GM12801 (cell line): ENCODE results near the gene REEP3.

Experiments used
- TF ChIP-seq, protein P1 (sequence below): IDR thresholded peaks from one replicate; pipeline ENCODE4 v1.5.1; 2011; ENCODE audit warnings: control low read depth; ENCODE audit not compliant: insufficient read length; ENCODE audit errors: extremely low read depth

Gene REEP3

DNA sequence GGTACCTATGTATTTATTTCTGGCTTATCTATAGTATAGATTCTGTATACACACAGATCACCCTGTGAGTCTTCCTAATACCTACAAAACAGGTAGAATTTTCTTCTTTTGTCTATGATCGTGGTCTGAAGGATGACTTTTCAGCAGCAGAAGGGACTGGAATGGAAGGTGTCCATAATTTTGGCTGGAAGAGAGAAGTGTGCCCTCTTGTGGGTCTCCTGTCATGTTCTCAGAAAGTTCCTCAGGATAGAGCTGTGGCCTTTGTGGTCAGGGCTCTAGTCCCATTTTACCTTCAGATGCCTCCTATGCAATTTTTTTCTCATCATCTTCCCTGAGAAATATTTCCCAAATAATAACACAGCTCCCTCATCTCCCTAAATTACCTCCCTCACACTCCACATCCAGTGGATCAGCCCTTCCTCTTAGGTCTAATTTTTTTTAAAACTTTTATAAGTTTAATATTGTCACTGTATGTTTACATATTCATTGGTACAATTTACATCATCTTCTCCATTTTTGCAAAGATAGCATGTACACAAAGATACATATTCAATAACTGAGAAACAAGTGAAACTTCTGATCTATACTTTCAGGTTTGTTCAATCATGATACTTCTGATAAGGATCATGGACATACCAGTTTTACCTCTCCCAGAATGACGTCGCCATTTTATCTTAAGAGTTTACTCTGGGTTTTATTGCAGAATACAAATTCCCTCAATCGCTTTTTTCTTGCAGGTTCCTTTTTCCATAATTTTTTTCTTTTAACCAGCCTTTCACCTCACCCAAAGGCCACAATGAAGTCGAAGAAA lies 112.7 kb downstream of the REEP3 start:
- TF ChIP-seq, protein P1, sequence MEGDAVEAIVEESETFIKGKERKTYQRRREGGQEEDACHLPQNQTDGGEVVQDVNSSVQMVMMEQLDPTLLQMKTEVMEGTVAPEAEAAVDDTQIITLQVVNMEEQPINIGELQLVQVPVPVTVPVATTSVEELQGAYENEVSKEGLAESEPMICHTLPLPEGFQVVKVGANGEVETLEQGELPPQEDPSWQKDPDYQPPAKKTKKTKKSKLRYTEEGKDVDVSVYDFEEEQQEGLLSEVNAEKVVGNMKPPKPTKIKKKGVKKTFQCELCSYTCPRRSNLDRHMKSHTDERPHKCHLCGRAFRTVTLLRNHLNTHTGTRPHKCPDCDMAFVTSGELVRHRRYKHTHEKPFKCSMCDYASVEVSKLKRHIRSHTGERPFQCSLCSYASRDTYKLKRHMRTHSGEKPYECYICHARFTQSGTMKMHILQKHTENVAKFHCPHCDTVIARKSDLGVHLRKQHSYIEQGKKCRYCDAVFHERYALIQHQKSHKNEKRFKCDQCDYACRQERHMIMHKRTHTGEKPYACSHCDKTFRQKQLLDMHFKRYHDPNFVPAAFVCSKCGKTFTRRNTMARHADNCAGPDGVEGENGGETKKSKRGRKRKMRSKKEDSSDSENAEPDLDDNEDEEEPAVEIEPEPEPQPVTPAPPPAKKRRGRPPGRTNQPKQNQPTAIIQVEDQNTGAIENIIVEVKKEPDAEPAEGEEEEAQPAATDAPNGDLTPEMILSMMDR = no peak

DNA sequence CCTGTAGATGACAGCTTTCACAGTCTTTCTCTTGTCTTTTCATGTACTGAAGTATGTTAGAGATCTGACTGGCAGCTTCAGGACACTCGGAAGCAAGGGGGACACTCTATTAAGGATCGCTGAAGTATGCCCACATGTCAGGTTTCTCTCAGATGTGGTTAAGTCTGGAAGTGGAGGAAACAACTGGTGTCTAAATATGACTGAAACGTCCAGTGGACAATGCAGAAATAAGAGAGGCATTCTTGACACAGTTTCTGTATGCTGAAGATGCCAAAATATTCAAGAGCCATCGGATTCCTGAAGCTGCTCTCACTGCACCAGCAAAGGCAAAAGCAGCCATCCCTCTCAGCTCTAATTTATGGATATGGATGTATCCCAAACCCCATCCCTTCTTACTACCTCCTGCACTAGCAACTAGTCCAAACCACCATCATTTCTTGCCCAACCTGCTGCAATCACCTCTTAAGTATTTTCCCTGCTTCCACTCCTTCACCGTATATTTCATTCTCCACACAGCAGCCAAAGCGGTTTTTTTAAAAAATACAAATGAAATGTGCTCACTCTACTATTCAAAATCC lies 113.4 kb downstream of the REEP3 start:
- TF ChIP-seq, protein P1 = no peak

DNA sequence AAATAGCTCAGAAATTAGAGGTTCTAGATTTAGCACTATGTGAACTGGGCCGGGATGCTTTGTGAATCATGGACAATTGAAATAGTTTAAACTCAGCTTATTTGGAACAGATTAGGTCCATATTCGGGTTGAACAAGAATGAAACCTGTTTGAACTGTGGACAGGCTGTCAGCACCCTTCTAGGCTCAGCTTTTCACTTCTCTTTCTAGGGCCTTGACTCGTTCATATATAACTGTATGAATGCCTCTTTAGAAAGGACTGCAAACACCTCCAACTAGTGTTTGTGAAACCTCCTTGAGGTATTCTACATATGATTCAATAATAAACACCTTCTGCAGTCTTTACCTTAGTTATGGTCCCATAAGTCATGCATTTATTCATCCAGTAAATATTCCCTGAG lies 115.6 kb downstream of the REEP3 start:
- TF ChIP-seq, protein P1 = no peak

DNA sequence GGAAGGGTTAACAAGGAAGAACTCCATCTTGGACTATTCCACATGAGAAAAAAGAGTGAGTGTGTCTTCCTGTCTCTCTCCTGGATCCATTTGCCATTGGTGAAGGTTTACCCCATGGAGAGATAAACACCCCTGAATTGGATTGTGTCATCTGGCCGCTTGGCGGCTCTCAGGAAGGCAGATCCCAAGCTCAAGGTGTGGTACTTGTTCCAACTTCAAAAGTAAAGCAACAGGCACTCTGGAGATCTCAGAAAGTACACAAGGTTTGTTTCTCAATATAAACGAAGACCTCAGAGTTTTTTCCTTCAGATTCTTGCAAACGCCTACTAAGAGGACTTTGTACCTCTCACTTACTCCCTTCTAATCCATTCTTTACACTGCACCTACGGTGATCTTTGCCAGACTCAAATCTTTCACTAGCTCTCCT lies 116.7 kb downstream of the REEP3 start:
- TF ChIP-seq, protein P1 = no peak

DNA sequence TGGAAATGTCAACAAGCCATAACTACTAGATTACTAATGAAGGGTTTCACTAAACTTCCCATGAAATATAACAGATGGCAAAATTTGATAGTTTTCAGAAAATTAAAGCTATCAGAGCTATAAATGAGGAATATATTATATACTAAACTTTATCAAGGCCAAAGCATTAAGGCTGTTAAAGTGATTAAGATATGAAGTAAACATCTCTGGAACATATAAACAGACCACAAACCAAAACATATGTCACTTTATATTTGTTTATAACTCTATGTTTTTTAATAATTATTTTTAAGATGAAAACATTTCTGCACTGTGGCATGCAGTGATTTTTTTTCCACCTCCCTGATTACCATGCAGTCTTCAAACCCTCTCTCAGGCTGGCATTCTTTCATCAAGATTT lies 120.2 kb downstream of the REEP3 start:
- TF ChIP-seq, protein P1 = no peak

DNA sequence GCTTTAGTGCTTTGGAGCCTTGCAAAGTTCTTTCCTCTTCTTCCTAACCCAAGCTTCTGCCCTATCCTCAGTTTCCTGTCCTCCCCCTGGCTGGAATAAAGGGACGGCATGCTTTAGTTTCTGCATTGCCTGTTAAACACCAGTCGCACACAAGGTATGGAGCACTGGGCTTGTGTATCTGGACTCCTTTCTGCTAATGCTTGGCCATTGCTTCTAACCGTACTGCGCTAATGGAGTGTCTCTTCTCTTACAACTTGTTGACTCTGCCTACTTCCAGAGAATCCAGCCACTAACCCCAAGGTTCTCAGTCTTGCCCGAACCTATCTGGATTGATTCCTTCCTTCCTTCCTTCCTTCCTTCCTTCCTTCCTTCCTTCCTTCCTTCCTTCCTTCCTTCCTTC lies 120.6 kb downstream of the REEP3 start:
- TF ChIP-seq, protein P1 = no peak

DNA sequence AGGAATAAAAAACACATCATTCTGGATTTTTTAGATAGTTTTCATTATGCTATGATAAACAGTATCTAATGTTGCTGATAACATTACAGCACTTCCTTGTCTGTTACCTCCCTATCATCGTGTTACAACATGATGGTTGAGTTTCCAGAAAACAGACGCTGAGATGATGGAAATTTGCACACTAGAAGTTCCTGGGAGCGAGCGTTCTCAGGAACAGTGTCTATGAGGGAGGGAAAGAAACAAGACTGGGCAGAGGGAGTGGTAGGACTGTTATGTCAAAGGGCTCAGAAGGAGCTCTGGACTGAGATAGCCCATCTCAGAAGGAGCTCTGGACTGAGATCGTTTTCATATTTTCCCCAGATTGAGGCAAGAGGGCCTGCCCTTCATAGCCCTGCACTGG lies 121.6 kb downstream of the REEP3 start:
- TF ChIP-seq, protein P1 = no peak
